22Rv1 (cell line): Measurements from ENCODE around the gene RUNX2.

Source experiments
- H3K27ac ChIP-seq: fragments of 450-650 bp; 2 replicates; pipeline ENCODE4 v1.5.1; 2017
- ZFX ChIP-seq: fragments of 450-650 bp; IDR thresholded peaks from 2 replicates; pipeline ENCODE4 v1.6.1; 2017; ENCODE audit warnings: antibody characterized with exemption, borderline replicate concordance
- TF ChIP-seq, protein P1 (sequence below): fragments of 450-650 bp; IDR thresholded peaks from 2 replicates; pipeline ENCODE4 v1.5.1; 2017; ENCODE audit warnings: mild to moderate bottlenecking

The RUNX2 gene

DNA sequence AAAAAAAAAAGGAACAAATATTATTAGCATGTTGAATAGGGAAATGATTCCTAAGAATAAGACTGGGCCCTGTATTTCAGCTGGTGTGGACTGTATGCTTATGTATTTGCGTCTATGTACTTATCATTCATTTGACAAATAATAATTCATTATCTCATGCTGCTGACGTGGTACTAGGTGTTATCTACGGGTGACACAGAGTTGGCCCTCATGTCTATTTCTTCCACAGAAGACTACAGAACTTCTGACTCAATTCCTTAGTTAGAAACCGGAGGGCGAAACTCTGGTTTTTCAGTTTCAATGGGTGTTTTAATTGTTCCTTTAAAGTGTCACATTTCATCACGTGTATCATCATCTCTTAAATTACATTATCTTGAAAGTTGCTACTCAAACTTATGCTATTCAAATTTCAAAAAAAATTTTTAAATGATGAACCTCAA, 381.7 kb downstream of the RUNX2 start:
- no peak overlapping the region for H3K27ac ChIP-seq
- no peak for TF ChIP-seq ZFX
- TF ChIP-seq, protein P1, sequence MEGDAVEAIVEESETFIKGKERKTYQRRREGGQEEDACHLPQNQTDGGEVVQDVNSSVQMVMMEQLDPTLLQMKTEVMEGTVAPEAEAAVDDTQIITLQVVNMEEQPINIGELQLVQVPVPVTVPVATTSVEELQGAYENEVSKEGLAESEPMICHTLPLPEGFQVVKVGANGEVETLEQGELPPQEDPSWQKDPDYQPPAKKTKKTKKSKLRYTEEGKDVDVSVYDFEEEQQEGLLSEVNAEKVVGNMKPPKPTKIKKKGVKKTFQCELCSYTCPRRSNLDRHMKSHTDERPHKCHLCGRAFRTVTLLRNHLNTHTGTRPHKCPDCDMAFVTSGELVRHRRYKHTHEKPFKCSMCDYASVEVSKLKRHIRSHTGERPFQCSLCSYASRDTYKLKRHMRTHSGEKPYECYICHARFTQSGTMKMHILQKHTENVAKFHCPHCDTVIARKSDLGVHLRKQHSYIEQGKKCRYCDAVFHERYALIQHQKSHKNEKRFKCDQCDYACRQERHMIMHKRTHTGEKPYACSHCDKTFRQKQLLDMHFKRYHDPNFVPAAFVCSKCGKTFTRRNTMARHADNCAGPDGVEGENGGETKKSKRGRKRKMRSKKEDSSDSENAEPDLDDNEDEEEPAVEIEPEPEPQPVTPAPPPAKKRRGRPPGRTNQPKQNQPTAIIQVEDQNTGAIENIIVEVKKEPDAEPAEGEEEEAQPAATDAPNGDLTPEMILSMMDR = no peak

DNA sequence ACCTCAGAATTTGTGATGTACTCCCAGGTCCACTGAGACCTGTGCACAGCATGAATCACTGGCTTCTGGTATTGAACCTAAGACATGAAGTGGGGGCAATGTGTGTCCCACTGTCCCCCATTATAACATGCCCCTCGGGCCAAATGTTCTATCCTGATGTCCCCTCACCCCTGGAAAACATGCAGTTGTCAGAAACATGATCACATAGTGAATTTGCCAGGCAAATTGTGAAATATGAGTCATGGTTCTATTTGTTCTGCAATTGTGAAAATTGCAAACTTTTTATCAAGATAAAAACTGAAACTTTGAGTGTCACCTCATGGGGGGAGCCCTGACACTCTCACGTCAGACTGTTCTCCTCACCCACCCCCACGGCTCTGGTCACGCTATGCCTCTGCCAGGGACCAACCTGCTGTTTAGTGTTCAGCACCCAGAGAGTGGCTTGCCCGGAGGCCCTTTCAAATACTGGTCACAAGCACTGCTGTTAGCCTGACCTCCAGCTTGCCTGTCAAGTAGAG, 382.2 kb downstream of the RUNX2 start:
- TF ChIP-seq, protein P1 = no peak
- no peak for TF ChIP-seq ZFX
- H3K27ac ChIP-seq = no peak overlapping the region

DNA sequence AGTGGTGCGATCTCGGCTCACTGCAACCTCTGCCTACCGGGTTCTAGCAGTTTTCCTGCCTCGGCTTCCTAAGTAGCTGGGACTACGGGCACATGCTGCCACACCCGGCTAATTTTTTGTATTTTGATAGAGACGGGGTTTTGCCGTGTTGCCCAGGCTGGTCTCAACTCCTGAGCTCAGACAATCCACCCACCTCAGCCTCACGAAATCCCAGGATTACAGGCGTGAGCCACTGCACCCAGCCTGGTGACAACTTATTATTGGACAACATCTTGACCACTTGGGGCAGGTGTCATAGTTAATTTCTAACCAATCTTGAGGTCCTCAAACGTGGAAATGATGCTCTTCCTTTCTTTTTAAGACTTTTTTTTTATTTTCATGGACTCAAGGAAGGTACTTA, 383.9 kb downstream of the RUNX2 start:
- no peak overlapping the region for H3K27ac ChIP-seq
- TF ChIP-seq ZFX = no peak

DNA sequence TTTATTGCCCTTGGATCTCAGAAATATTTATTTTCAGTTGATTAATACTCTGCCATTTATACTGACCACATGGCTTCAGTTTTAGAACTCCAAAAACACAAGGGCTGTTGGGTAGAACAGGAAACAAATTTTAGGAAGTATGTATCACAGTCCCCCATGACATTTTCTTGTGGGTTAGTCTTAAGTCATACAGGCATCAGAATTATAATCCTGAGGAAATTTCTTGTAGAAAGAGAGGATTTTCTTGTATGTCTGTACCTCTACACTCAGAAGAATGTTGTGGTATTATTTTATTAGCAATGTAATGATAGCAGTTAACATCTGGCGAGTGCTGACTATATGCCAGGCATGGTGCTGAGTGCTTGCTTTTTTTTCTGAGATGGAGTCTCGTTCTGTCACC, 384.7 kb downstream of the RUNX2 start:
- TF ChIP-seq, protein P1 = no peak
- TF ChIP-seq ZFX = no peak
- H3K27ac ChIP-seq = no peak overlapping the region
